Karpas-422 (cell line): ENCODE measurements around the gene SUPT3H. TPM values are rescaled to one million over a fixed set of nuclear protein-coding genes. Genes with fewer than 3 reads are reported as not detected.

ENCODE experiments used
- DNase-seq: peaks from one replicate; pipeline ENCODE4 v3.0.0-alpha.2; 2015
- H2AFZ ChIP-seq: fragments of 200-600 bp; sonication (generic); 2 replicates; pipeline ENCODE4 v1.6.1; 2014; ENCODE audit warnings: antibody characterized with exemption, low read length, mixed read lengths
- H3K27ac ChIP-seq: fragments of 200-600 bp; sonication (generic); 2 replicates; pipeline ENCODE4 v1.5.1; 2014; ENCODE audit warnings: mild to moderate bottlenecking, low read length, moderate library complexity
- H3K27me3 ChIP-seq: fragments of 200-600 bp; sonication (generic); 2 replicates; pipeline ENCODE4 v1.6.1; 2014; ENCODE audit warnings: low read length, mixed read lengths
- H3K36me3 ChIP-seq: fragments of 200-600 bp; sonication (generic); 2 replicates; pipeline ENCODE4 v1.6.1; 2014; ENCODE audit warnings: low read length, mixed read lengths; ENCODE audit not compliant: insufficient read depth
- H3K4me1 ChIP-seq: fragments of 200-600 bp; sonication (generic); 2 replicates; pipeline ENCODE4 v1.6.1; 2014; ENCODE audit warnings: mild to moderate bottlenecking, low read length, mixed read lengths
- H3K4me2 ChIP-seq: fragments of 200-600 bp; sonication (generic); 2 replicates; pipeline ENCODE4 v1.6.1; 2014; ENCODE audit warnings: low read length, low read depth, mild to moderate bottlenecking; ENCODE audit not compliant: poor library complexity, severe bottlenecking
- H3K4me3 ChIP-seq: fragments of 200-600 bp; sonication (generic); 2 replicates; pipeline ENCODE4 v1.5.1; 2014; ENCODE audit warnings: mild to moderate bottlenecking, antibody characterized with exemption, low read length, mixed read lengths
- H3K79me2 ChIP-seq: fragments of 200-600 bp; sonication (generic); 2 replicates; pipeline ENCODE4 v1.6.1; 2014; ENCODE audit warnings: mild to moderate bottlenecking, low read length, mixed read lengths
- H3K9ac ChIP-seq: fragments of 200-600 bp; sonication (generic); 2 replicates; pipeline ENCODE4 v1.6.0; 2014; ENCODE audit warnings: low read length
- H3K9me2 ChIP-seq: fragments of 200-600 bp; sonication (generic), shearing (Covaris generic); replicated peaks from 2 replicates; pipeline ENCODE4 v1.6.0; 2014; ENCODE audit warnings: mild to moderate bottlenecking, low read length, moderate library complexity; ENCODE audit not compliant: insufficient read depth
- H3K9me3 ChIP-seq: fragments of 300-700, 200-600 bp; sonication (generic); 2 replicates; pipeline ENCODE4 v1.6.1; 2014; ENCODE audit warnings: low read length, mixed read lengths
- H4K20me1 ChIP-seq: fragments of 200-600 bp; sonication (generic); 2 replicates; pipeline ENCODE4 v1.6.1; 2014; ENCODE audit warnings: mild to moderate bottlenecking, antibody characterized with exemption, low read length, low read depth; ENCODE audit not compliant: insufficient read depth
- total RNA-seq: library from RNA; depleted of rRNA; stranded (reverse); fragments of >200 nt; shearing (Covaris generic); gene quantifications from 2 replicates; pipeline ENCODE4 v1.2.3, GENCODE V29; 2014; ENCODE audit warnings: low replicate concordance

SUPT3H gene
- total RNA-seq, 1 experiment from 2014 or later, result 2.6 TPM

DNA sequence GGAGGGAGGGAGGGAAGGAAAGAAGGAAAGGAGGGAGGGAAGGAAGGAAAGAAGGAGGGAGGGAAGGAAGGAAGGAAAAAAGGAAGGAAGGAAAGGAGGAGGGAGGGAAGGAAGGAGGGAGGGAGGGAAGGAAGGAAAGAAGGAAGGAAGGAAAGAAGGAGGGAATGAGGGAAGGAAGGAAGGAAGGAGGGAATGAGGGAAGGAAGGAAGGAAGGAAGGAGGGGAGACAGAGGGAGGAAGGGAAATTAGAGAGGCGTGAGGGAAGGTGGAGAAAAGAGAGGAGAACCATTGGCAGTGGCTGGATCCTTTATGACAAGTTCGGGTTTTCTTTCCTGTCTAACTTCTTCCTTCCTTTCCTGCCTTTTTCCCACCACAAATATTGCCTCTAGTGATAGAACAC is 22.3 kb upstream of the SUPT3H start:
- no peak overlapping the region for H3K9ac ChIP-seq

DNA sequence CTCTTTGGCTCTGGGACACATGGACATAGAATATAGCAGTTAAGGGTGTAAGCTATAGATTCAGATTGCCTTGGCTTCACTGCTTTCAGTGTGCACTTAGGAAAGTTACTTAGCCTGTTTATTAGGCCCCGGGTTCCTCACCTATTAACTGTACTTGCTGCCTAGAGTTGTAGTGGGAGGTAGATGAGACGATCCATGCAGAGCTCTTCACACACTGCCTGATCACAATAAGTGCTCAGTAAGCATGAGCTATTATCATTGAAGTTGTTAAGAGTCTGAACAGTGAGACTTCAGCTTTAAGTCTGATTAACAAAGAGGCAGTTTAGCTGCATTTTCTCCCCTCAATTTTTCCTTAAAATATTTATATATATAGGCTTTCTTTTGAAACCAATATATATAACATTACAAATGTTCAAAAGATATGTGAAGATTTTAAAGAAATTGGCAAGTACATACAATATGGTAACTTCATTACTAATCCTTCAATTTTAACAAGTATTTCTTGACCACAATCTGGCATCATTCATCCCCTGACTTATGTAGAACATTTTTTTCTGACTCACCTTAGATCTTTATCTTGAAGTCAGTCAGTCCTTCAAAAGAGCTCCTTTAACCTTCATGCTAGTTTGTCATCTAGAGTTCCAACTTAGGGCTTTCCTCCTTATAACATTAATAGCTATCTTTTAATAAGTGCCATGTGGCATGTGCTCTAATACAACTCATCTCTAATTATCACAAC is 20.5 kb upstream of the SUPT3H start:
- DNase-seq, result no peak

More for the DNA sequence above, 22.3 kb upstream of the SUPT3H start:
- Histone ChIP-seq H3K27ac (no peak overlapping the region), H3K4me3 (no peak overlapping the region), H3K9me3 (no peaks in the 10 kb centered on the region), H3K4me1 (no peaks in the 10 kb centered on the region), H4K20me1 (no peaks in the 10 kb centered on the region), H3K27me3 (no peaks in the 10 kb centered on the region), H3K9me2 (no peaks in the 10 kb centered on the region), H3K36me3 (no peaks in the 10 kb centered on the region), H3K79me2 (no peaks in the 10 kb centered on the region), H2AFZ (no peak overlapping the region), H3K4me2 (no peak overlapping the region)
- no peak for DNase-seq

DNA sequence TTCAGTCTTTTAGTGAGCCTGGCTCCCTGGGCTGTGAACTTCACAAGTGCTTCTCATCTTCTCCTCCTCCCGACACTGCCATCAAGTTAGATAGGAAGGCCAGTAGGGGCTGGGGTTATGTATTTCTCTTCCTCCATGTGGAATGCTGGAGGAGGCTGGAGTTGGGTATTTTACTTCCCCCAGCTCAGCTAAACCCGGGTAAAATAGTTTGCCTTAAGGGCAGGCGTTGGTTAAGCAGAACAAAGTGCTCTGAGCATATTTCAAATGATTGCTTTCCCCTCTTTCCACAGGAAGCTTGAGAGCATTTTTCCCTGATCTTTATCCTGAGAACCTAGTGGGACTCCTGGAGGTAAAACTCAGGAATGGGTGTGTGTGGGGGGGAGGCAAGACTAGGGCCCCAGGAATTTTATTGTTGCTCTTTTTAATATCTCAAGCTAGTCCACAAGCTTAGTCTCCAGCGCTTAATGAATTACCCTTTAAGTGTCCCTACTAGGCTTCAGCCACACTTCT is 16.9 kb upstream of the SUPT3H start:
- no peak overlapping the region for H3K27ac ChIP-seq

More for the DNA sequence above, 20.5 kb upstream of the SUPT3H start:
- H3K9me3 ChIP-seq, result no peaks in the 10 kb centered on the region
- H3K4me1 ChIP-seq, result no peaks in the 10 kb centered on the region
- no peak overlapping the region for H3K9ac ChIP-seq
- H3K79me2 ChIP-seq, result no peaks in the 10 kb centered on the region
- no peak overlapping the region for H3K4me2 ChIP-seq
- no peaks in the 10 kb centered on the region for H3K27me3 ChIP-seq
- H4K20me1 ChIP-seq, result no peaks in the 10 kb centered on the region
- H3K9me2 ChIP-seq, result no peaks in the 10 kb centered on the region
- H2AFZ ChIP-seq, result no peak overlapping the region
- no peak overlapping the region for H3K27ac ChIP-seq
- no peaks in the 10 kb centered on the region for H3K36me3 ChIP-seq
- no peak overlapping the region for H3K4me3 ChIP-seq

DNA sequence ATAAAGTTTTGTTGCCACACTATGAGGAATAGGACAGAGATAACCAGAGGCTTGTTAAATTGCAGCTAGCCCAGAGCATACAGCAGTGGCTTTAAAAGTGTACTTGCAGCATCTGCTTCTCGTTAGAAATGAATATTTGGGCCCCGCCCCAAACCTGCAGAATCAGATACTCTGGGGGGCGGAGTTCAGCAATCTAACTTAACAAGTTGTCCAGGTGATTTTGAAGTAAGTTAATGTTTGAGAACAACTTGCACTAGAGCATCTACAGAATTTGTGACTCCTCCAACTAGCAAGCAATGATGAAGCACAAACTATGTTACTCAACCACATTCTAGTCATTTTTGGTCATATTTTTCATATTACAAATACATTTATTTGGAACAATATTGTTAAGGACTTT is 10.6 kb upstream of the SUPT3H start:
- no peak for DNase-seq
- no peak overlapping the region for H3K4me3 ChIP-seq
- no peaks in the 10 kb centered on the region for H3K79me2 ChIP-seq
- H4K20me1 ChIP-seq, result no peaks in the 10 kb centered on the region
- no peak overlapping the region for H3K4me2 ChIP-seq
- no peak overlapping the region for H3K27ac ChIP-seq
- no peaks in the 10 kb centered on the region for H3K4me1 ChIP-seq
- no peaks in the 10 kb centered on the region for H3K27me3 ChIP-seq
- H3K9ac ChIP-seq, result no peak overlapping the region
- H3K9me2 ChIP-seq, result no peaks in the 10 kb centered on the region
- H2AFZ ChIP-seq, result no peak overlapping the region
- no peaks in the 10 kb centered on the region for H3K36me3 ChIP-seq
- no peaks in the 10 kb centered on the region for H3K9me3 ChIP-seq

More for the DNA sequence above, 16.9 kb upstream of the SUPT3H start:
- Histone ChIP-seq H3K4me3 (no peak overlapping the region), H4K20me1 (no peaks in the 10 kb centered on the region), H3K4me1 (no peaks in the 10 kb centered on the region), H3K36me3 (no peaks in the 10 kb centered on the region), H3K4me2 (no peak overlapping the region), H3K9me3 (no peaks in the 10 kb centered on the region), H3K27me3 (no peaks in the 10 kb centered on the region), H3K9me2 (no peaks in the 10 kb centered on the region), H3K79me2 (no peaks in the 10 kb centered on the region), H3K9ac (no peak overlapping the region), H2AFZ (no peak overlapping the region)
- DNase-seq, result no peak

DNA sequence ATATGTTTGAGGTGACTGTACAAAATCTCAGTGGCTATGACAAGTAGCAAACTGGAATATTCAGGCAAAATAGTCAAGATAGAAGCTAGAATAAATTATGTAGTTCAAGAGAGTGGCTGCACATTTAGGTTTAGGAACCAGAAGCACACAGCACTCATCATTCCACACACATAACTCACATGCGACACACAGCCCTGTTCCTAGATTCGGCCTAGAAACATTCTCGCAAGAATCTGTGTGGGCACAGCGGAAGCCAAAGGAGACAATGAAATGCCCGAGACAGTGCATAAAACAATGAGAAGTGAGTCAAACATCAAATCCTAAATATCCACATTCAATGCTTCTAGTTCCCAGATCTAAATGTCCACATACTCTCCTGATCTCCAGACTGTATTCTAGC is 9.5 kb upstream of the SUPT3H start:
- Histone ChIP-seq H3K9me3 (no peaks in the 10 kb centered on the region), H3K9ac (no peak overlapping the region), H2AFZ (no peak overlapping the region), H3K4me1 (no peaks in the 10 kb centered on the region), H4K20me1 (no peaks in the 10 kb centered on the region), H3K27me3 (no peaks in the 10 kb centered on the region), H3K27ac (no peak overlapping the region), H3K79me2 (no peaks in the 10 kb centered on the region), H3K4me3 (no peak overlapping the region), H3K36me3 (no peaks in the 10 kb centered on the region), H3K4me2 (no peak overlapping the region), H3K9me2 (no peaks in the 10 kb centered on the region)
- no peak for DNase-seq

DNA sequence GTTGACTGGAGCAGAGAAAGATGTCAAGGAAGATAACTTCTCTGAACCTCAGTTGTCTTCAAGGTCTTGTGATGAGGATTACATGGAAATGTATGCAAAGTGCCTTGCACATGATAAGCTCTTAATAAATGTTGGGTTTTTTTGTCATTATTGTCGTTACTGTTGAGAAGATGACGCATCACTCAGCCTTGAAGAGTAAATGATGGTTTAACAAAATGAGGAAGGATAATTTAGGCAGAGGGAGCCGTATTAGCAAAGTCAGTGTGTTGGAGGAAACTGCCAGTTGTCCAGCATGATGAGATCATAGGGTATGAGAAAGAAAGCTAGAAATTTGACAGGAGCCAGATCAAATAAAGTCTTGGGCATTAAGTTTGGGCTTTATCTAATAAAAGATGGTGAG is 8.8 kb upstream of the SUPT3H start:
- no peaks in the 10 kb centered on the region for H3K4me1 ChIP-seq
- H3K4me2 ChIP-seq, result no peak overlapping the region
- no peaks in the 10 kb centered on the region for H3K9me2 ChIP-seq
- H3K4me3 ChIP-seq, result no peak overlapping the region
- H2AFZ ChIP-seq, result no peak overlapping the region
- DNase-seq, result no peak
- no peaks in the 10 kb centered on the region for H3K27me3 ChIP-seq
- no peaks in the 10 kb centered on the region for H3K9me3 ChIP-seq
- no peaks in the 10 kb centered on the region for H3K79me2 ChIP-seq
- H3K36me3 ChIP-seq, result no peaks in the 10 kb centered on the region
- no peak overlapping the region for H3K9ac ChIP-seq
- H3K27ac ChIP-seq, result no peak overlapping the region
- no peaks in the 10 kb centered on the region for H4K20me1 ChIP-seq

DNA sequence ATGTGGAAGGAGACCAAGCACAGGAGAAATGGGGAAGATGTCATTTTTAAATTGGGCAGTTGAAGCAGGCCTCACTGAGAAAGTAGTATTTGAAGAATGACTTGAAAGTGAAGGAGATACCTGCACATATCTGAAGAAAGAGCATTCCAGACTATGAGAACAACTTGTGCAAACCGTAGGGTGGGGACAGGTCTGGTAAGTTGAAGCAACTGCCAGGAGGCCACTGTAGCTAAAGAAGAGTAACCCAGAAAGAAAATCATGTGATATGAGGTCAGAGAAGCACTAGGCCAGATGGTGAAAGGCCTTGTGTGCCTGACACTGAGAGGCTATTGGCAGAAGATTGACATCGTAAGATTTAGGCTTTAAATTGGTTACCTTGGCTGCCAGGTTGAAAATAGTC is 4.7 kb upstream of the SUPT3H start:
- H2AFZ ChIP-seq, result no peak overlapping the region
- peaks cover 16% of the 10 kb centered on the region for H3K4me1 ChIP-seq
- H3K36me3 ChIP-seq, result no peaks in the 10 kb centered on the region
- no peaks in the 10 kb centered on the region for H3K9me3 ChIP-seq
- no peak overlapping the region for H3K4me2 ChIP-seq
- H3K9ac ChIP-seq, result no peak overlapping the region
- DNase-seq, result no peak
- no peaks in the 10 kb centered on the region for H3K79me2 ChIP-seq
- no peaks in the 10 kb centered on the region for H4K20me1 ChIP-seq
- H3K27me3 ChIP-seq, result no peaks in the 10 kb centered on the region
- H3K4me3 ChIP-seq, result no peak overlapping the region
- no peak overlapping the region for H3K27ac ChIP-seq
- H3K9me2 ChIP-seq, result no peaks in the 10 kb centered on the region

DNA sequence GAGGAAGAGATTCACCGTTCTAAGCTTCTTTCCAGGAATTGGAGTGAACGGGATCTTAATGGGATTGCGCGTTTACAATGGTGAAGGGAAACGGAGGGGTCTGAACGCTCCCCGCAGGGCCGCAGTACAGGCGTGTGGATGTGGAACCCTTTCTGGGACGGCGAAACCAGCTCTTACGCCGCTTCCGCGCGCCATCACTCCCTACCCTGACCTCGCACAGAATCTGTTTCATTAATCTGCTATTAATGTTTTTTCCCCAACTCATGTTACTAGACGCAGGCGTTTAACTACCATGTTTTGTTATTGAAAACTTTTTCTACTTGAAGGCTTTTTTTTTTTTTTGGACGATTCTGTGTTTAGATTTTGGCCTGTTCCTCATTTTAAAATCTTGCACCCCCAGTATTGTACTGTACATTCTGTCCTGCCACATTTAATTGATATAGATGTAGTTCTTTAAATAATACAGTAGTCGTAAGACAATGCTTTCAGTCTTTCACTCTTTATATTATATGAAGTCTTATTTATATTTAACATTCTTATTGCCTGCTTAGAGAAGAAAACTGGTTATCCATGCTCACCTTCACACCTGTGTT is 696 bp upstream of the SUPT3H start:
- H3K4me2 ChIP-seq, result peak overlapping the region; percentile 92
- H3K36me3 ChIP-seq, result no peaks in the 10 kb centered on the region
- no peaks in the 10 kb centered on the region for H3K79me2 ChIP-seq
- H3K27ac ChIP-seq, result peak overlapping the region; percentile 62
- H4K20me1 ChIP-seq, result no peaks in the 10 kb centered on the region
- peak; percentile 71 for DNase-seq
- H3K9ac ChIP-seq, result peak overlapping the region; percentile 87
- peaks cover 34% of the 10 kb centered on the region for H3K4me1 ChIP-seq
- H3K4me3 ChIP-seq, result peak overlapping the region; percentile 95
- no peaks in the 10 kb centered on the region for H3K27me3 ChIP-seq
- H3K9me2 ChIP-seq, result no peaks in the 10 kb centered on the region
- peak overlapping the region; percentile 98 for H2AFZ ChIP-seq
- no peaks in the 10 kb centered on the region for H3K9me3 ChIP-seq
